ENCODE data around the gene ANKRD23.

Gene ANKRD23

DNA sequence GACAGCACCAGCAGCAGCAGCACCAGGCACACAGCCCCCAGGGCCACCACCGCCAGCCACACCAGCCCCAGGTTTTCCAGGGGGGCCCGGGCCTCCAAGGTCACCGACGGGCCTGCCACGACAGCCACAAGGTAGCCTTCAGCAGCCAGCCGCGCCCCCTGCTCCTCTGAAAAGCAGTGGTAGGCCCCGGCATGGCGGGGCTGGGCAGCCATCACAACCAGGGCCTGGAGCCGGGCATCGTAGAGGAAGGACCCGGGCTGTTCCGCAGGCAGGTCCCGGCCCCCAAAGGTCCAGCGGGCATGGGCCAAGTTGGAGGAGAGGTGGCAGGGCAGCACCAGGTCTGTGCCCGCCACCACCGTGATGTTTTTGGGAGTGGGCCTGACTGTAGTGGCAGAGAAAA lies 17.3 kb upstream of the ANKRD23 start:
- no peak for DNase-seq

DNA sequence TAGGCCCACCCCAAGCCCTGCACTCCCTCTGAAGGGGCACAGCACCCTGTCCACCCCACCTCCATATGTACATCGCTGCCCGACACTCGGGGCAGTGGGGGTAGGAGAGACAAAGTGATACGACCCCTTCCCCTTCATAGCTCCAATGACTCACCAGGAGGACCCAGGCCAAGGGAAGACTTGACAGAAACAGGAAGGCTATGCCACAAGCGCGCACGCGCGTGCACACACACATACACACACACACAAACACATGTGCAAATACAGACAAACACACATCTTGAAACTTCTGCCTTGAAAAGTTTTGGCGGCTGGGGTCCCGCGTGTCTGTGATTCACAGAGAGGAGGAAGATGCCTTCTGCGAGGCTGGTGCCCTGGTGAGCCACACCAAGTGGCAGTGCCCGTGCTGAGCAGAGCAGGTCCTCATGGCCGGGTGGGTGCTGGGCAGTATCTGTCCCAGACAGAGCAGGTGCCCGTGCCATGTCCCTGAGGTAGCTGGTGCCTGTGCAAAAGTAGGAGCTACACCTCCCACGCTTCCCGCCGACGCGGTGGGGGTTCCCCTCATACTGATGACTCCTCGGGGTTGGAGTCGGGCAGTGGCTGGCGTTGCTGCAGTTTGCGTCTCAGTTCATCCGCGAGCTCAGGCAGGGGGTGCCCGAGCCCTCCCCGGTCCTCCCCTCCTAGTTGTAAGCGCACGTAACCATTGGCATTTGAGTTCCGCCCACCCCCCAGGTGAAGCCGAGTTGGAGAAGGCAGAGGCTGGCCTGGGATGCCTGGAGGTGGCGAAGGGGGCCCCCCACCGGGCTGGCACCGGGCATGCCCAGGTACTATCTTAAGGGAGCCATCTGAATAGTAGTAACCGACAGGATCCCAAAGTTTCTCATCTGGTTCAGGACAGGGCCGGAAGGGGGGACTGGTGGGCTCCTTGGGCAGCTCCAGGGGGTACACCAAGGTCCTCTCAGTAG lies 16.5 kb upstream of the ANKRD23 start:
- DNase-seq = no peak

DNA sequence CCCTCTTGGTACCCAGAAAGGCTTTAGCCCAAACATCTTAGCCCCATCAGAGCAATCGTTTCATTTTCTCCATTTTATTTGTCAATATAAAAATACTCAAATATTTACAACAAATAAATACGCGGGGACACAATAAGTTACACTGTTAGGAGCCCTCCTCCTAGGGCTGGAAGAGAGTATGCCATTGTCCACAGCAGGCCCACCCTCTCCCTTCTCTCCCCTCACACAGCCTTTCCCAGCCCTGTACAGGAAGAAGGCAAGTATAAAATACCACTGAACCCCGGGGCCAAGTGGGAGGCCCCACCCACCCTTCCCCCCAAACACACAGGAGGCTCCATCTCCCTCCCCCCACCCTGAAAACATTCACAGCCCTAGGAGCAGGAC lies 15.9 kb upstream of the ANKRD23 start:
- DNase-seq = no peak

DNA sequence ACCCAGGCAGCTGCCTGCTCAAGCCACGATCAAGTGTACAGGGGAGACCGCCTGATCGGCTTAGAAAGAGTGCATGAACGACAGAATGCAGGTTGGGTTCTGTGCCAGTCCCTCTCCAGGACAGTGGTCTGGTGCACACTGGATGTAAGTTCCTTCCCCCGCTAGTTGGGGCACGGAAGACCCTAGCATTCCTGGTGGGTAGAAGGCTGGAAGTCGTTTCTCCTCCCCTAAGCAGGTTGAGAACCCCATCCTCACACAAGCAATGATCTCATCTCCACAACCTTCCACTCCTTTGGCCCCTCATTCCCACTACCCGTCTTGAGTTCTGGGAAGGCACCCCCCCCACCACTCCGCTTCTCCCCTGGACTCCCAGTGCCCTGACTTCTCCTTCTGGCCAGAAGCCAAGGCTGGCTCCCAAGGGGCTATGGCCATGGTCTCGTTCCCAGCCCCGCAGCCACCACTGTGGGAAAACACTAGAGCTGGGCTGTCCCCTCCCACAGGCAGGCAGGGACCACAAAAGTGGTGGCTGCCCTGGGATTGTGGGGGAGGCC lies 15.4 kb upstream of the ANKRD23 start:
- no peak for DNase-seq

DNA sequence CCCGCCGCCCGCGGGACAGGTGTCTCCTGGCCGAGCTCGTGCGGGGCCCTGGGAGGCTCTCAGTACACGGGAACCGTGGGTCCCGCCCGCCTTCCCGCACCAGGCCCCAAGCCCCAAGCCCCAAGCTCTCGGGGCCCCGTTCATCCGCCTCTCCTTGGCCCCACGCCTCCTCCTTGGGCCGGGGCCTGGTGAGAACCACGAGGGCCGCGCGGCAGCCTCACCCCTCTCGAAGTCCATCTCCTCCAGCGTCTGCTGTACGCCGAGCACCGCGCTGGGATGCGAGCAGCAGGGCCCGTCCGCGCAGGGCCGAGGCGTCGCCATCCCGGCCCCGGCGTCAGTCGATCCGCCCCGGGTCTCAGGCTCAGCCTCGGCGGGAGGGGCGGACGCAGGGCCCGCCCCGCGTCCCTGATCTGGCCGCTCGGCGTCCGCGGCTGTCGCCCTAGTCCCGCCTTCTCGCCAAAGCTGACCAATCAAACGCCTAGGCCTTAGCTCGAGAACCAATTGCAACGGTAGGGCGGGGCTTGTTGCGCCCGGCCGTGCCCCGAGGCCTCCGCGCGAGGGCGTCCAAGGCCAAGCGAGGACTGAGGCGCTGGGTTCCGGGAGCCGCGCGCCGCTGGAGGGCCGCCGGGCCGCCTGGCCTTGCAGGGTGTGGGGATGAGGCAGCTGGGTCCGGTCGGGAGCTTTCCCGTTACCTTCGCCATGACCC lies 14.0 kb upstream of the ANKRD23 start, which contains the start of gene ANKRD39:
Gene ANKRD39 (minus strand): TSS at position 350 of the 706 bp plus-strand sequence. CDS start 29 bp downstream, at position 321.
- peak; percentile 97 to 99 for DNase-seq

DNA sequence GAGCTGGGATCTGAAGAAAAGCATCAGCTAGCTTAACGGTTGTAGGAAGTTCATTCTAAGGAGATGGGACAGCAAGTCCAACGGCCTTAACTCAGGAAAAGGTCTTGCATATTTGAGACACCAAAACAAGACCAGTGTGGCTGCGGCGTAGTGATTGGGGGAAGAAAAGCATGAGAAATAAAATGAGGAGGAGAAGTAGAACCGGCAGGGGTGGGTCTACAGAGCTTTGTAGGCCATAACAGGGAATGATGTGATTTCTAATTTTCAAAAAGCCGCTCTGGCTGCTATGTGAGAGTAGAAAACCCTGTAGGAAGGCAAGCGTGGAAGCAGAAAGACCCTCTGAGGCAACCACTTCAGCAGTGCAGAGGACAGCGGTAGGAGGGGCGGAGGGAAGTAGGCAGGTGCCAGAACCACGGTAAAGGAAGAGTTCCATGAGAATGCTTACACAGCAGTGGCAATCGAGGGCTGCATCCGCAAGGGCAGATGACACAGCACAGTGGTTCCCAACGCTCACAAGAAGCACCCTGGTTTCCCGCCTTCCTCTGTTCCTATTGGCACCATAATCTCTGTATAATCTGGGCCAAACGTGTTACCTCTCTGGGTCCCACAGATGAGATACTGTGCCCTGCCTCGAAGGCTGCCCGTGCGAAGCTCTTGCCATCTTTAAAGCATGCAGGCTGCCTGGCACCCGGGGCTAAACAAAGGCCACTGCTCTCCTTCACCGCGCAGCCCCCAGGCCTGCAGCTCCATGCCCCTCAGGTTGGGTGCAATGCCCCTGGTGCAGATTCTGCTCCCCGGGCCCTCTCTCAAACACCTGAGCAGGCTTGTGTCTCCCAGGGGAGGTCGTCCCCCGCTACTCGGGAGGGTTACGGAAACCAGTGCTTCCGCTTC lies 13.2 kb upstream of the ANKRD23 start:
- DNase-seq = peak; percentile 31 to 38

DNA sequence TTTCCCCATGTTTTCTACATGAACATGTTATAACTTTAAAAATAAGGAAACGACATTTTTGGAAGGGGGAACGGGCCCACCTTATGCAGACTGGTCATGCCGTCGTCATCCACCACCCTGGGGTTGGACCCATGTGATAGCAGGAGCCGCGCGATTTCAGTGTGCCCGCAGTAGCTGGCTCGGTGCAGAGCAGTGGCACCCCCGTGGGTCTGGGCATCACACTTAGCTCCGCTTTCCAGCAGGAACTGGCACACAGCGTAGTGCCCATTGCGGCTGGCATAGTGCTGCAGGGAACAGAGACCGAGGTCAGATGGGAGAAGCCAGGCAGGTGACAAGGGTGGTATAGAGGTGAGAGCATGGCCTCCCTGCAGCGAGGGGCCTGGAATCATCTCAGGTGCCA lies 9.5 kb upstream of the ANKRD23 start:
- no peak for DNase-seq

DNA sequence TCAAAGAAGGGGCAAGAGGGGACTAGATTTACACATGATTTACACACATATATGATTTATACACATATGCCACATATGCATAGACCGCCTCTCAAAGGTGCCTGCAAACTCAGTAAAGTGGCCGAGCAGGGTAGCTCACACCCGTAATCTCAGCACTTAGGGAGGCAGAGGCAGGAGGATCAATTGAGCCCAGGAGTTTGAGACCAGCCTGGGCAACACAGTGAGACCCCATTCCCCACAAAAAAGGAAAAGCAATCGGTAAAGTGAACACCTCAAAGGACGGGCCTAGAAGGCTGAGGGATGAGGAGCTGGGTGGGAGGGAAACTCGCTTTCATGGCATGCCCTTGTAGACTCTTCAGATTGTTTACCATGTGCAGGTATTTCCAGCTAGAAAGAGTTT lies 8.8 kb upstream of the ANKRD23 start:
- DNase-seq = no peak

DNA sequence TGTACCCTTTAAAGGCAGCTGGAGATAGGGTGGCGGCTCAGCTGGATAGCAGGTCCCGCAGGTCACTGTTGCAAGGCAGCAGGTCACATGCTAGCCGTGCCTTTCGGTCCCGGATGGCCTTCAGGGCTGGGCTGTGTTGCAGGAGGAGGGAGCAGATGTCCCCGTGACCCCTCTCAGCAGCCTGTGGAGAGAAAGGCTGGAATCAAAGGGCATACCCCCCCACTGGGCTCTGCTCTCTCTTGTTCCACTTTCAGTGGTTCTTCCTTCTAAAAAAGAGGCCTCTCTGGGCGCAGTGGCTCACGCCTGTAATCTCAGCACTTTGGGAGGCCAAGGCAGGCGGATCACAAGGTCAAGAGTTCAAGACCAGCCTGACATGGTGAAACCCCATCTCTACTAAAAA lies 4.4 kb upstream of the ANKRD23 start:
- no peak for DNase-seq

DNA sequence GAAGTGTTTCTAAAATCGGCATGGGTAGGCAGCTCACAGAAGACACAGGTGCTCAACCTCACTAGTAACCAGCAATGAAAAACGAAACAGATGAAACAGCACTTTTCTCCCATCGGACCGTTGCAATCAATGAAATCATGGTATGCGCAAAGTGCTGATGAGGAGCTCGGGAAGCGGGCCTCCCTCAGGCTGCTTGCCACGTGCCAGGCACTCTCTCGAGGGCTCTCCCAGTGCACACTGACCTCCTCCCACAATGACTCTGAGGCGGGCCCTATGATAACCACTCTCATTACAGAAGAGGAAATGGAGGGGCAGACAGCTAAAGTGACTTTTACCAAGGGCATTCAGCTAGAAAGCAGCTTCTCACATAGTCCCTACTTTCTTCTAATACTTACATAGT lies 3.8 kb upstream of the ANKRD23 start:
- no peak for DNase-seq

DNA sequence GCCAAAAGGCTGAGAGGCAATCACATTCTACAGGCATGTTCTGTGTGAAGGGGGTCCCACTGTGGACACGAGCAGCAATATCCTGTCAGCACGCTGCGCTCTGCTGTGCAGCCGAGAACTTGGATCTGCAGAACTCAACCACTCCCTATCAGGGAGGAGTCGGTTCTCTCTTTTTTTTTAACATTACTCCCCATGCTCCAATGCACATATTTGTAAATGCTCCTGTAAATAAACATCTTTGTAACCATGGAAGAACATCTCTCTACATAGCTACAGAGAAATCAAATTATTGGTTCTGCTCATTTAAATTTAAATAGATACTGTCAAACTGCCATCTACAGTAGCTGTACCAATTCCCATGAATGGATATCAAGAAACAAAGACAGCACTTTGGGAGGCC lies 3.0 kb upstream of the ANKRD23 start:
- no peak for DNase-seq

DNA sequence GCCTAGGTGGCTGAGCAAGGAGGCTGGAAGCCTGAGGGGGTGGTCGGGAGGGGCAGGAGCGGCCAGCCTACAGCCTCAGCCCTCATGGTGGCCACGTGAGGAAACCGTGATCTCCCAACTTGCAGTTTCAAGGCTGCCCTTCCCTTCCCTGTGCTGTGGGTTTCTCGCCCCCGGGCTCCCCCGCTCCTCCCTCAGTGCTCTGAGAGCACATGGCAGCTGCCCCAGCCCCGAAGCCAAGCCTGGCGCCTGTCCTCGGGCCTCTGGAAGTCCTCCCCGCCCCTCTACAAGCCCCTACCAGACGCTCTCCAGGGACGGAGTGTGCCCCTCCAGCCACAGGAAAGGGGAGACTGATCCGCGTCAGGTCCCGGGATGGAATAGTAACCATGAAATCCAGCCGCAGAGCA lies 586 bp upstream of the ANKRD23 start:
- DNase-seq = no peak

DNA sequence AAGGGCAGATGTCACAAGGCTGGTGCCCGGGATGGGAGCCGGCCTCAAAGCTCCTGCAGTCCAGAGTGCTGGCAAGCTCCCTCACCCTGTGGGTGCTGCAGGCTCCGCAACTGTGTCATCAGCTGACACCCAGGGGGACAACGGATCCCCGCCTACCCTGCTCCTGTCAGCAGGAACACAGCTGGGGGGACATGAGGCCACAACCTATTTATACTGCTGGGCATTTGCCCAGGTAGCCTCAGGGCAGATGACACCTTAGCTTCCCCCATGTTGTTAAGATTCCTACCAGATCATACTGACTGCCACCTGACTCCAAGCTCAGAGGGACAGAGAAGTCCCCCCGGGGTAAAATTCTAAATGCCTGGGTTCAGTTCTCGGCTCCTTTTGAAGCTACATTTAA lies 1.2 kb downstream of the ANKRD23 start:
- DNase-seq = no peak

DNA sequence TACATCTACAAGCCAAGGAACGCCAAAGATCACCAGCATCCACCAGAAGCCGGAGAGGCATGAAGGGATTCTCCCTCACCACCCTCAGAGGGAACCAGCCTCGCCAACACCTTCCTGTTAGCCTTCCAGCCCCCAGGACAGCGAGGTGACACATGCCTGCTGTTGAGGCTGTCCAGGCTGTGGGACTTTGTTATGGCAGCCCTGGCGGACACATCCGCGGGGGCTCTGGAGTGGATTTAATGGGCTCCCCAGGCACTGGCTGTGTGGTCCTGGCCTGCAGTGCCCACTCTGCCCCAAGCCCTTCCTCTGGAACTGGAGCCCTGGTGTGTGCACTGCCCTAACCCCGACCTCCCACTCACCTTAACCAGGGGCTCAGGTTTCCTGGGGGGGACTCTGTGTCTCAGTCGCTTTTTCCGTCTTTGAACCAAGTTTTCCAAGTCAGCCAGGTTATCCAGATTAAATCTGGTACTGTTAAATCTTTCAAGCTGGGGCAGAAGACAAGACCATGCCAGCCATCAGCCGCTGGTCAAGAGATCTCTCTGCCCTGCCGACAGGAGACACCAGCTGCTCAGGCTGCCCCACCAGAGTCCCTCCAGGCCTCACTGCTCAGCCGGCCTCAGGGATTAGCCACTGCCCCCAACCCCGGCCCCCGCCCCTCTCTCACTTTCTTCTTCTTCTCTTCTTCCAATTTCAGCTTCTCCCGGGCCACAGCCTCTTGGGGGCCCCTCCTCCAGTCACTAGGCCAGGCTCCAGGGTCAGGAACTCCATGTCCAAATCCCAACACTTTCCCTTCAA lies 1.9 kb downstream of the ANKRD23 start:
- no peak for DNase-seq

DNA sequence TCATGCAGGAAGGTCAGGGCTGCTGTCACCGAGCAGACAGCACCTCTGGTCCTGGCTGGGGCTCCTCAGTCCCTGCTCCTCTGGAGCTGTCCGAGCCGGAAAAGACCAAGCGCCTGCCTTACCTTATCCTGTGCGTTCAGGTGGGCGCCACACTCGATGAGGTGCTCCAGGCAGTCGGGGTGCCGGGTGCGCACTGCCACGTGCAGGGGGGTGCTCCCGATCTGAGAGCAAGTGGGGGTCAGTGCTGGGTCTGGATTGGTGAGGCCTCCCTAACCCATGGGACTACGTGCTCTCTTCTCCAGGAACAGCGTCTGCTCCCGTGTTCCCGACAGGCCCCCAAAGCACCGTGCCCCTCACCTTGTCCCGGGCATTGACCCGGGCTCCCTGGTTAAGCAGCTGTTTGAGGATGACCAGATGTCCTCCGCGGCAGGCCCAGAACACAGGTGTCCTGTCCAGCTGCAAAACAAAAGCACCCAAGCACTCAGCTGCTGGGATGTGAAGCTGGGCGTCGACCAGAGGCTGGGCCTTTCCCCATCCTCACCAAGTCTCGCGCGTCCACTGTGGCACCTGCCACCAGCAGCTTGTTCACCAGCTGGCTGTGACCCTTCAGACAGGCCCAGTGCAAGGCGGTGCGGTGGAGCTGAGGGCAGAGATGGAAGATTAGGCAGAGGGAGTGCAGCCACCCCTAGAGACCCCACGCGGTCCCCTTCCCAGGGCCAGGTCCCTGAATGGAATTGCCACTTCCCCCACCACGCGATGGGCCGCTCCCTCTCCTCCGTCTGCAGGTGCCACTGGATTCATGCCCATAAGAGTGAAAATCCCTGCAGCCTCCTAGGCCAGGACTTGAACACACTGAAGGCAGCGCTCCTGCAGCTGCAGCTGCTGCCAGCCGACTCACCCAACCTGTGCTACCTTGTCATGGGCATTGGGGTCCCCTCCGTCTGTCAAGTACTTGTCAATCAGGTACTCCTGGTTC lies 3.7 kb downstream of the ANKRD23 start:
- no peak for DNase-seq

DNA sequence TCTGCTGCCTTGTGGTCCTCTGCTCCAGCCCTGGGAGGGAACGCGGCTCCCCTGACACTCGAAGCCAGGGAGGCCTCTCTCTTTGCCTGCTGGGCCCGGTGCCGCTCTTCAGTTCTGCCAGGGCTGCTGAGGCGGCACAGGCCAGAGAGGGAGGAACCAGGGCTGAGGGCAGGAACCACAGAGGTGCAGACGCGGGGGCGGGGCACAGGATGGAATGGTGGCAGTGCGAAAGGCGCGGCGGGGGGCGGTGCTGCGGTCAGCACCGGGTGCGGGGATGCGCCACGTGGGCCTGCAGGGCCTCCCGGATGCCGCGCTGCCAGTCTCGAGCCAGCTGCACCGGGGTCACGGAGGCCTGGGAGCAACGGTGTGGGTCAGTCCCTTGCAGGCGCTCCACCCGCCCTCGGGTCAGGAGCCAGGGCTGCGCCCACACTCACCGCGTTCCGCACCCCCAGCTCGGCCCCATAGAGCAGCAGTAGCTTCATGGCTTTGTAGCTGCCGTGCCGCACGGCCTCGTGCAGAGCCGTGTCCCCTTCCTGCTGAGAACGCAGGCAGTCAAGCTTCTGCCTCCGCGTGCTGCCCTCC lies 4.4 kb downstream of the ANKRD23 start:
- peak; percentile 73 to 83 for DNase-seq

DNA sequence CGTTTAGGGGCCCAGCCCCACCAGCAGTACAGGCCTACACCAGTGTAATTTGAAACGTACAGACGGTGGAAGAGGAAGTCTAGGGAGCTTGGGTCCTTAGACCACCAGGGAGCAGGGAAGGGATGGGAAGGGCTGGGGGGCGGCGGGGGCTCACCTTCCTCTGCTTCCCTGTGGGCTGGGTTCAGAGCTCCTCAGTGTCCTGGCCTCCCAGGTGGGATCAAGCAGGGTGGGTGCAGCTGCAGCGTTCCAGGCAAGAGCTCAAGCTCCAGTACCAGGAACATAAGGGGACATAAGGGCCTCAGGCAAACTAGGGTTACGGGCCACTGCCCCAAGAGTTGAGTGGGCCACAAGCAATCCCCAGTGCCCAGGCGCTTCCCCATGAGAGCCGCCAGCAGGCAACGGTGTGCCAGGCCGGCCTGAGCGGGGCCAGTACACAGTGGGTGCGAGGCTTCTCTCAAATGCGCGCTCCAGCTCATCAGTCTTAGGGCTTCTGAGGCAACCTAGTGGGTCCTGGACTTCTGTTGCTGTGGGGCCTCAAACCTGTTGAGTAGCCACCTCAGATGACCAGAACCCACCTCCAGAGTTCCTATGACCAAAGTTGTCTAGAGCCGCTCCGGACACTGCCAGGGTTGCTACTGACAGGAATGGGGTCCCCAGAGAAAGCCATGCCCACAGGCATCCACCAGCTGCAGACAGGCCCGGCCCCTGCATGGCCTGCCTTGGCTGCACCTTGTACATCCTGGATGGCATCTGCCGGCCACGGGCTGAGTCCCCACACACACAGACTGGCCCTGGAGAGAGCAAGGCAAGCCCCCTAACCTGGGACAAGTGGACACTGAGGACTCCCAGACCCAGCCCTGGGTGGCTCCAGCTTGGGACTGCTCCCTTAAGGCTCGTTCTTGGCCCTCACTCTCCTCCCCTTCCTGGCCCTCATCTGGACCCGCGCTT lies 5.2 kb downstream of the ANKRD23 start:
- no peak for DNase-seq

DNA sequence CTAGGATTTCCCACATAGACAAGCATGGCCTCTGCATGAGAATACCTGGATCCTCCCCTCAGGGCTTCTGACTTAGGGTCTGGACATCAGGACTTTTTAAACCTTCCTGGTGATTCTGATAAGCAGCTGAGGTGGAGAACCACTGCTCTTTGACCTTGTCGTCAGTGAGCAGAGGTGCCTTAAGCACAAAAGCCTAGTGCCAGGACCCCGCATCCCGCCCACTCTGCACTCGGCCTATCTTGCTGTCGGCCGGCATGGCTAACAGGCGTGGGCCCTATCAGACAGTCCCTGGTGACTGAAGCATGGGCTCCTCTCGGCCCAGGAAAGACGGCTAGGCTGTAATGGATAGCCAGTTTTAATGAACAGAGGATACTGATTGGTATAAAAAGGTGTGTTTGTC lies 6.2 kb downstream of the ANKRD23 start:
- DNase-seq = no peak

DNA sequence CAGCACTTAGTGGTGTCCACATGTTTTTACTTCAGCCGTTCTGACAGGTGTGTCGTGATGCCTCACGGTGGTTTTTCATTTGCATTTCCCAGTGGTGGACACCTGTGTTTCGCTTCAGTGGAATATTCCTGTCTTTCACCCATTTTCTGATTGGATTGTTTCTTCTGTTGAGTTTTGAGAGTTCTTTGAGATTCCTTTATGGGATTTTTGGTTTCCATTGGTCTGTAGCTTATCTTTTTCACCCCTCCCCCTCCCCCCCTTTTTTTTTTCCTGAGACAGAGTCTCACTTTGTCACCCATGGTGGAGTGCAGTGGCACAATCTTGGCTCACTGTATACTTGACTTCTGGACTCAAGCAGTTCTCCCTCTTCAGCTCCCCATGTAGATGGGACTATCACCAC lies 8.0 kb downstream of the ANKRD23 start:
- no peak for DNase-seq
